Diencephalon (tissue), 1 donor: ENCODE results near the gene PRR4. TPM values are rescaled to one million over a fixed set of nuclear protein-coding genes. Genes with fewer than 3 reads are reported as not detected.

Experiments
- small RNA-seq: library from RNA; depleted of rRNA; stranded (forward); fragments of <200 nt; gene quantifications from one replicate; pipeline ENCODE3, GENCODE V24; 2014
- total RNA-seq: library from RNA; depleted of rRNA; stranded (reverse); fragments of >200 nt; gene quantifications from one replicate; pipeline ENCODE4 v1.2.3, GENCODE V29; 2014

Gene PRR4, protein sequence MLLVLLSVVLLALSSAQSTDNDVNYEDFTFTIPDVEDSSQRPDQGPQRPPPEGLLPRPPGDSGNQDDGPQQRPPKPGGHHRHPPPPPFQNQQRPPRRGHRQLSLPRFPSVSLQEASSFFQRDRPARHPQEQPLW
- total RNA-seq: 6.0 TPM

DNA sequence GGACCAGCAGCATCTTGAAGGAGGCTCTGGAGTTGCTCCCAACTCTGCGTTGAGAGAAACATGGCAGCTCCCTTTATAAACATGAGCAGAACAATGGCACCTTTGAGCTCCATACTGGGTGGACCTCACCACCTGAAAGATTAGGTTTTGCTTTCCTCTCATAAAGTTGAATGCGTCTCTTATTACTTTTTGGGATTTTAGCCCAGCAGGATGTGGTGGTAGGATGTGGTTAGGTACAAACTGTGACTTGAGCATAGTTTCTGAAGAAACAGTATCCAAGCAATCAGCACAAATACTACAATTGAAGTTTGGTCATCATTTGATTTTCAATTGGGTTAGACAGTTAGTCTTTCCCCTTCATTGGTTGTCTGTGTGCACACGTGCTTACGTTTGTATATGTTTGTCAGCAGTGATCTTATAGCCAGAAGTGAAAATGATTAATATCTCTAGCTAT, at the start of gene PRR4:
PRR4 (minus strand) TSS at position 51 of the 454 bp plus-strand sequence; CDS start at position 13, 38 bp downstream.

DNA sequence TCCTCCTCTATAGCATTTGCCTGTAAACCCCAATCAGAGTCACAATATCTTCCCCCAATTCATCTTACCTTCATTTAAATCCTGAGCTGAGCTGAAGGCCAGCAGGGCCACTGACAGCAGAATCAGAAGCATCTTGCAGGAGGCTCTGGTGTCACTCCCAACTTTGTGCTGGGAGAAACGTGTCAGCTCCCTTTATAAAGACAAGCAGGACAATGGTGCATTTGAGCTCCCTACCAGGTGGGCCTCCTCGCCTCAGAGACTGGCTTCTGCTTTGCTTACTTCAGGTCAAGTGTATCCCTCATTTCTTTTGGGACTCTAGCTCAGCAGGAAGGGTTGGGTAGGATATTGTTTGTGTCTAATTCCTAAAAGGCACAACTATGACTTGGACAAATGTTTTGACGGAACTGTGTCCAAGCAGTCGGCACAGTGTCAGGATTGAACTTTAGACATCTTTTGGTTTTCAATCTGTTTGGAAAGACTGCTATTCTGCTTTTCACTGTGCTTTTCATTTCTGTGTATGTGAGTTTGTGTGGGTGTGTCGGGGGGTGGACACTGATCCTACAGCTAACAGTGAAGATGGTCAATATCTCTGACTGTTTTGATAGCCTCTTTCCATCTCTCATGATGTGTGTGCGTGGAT, 34.9 kb upstream of the PRR4 start, which contains the start of gene PRH1:
PRH1 (minus strand) TSS at position 170 of the 640 bp plus-strand sequence; CDS start at position 132, 38 bp downstream.

DNA sequence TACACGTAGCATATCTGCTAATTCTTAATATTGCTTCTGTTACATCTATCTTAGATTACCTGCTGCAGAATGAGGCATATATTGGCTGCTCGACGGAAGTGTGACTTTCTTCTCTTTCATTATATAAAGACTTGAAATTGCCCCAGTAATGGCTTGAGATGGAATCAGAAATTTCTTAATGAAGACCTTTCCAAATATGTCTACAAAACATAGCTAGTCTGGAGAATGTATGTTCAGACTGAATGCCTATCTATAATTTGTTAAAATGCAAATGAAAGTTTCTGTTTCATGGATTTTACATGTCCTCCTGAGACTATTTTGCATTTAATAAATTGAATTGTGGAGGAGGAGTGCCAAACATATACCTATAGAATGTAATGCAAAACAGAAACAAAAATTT, 23.0 kb downstream of the PRR4 start, which contains the start of gene TAS2R10:
TAS2R10 (minus strand) TSS at position 101 of the 400 bp plus-strand sequence; CDS start at position 12, 89 bp downstream.

DNA sequence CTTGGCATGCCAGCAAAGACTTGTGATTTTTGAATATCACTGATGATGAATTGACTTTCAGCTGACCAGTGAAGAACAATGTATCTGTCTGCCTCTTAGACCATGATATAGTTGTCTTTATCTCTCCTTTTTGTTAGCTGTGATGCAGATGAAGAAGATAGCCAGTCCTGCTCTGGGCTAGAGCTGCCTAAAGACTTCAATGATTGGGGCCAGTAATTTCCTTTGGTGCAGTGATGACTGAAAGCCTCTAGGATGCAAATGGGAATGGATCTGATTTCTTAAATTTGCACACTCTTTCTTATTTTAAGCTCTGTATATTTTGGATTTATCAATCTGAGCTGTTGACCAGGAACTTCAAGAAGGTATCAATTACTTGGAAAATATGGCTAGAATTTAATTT, 39.2 kb downstream of the PRR4 start, which contains the start of gene TAS2R9:
TAS2R9 (minus strand) TSS at position 101 of the 400 bp plus-strand sequence; CDS start at position 8, 93 bp downstream.

DNA sequence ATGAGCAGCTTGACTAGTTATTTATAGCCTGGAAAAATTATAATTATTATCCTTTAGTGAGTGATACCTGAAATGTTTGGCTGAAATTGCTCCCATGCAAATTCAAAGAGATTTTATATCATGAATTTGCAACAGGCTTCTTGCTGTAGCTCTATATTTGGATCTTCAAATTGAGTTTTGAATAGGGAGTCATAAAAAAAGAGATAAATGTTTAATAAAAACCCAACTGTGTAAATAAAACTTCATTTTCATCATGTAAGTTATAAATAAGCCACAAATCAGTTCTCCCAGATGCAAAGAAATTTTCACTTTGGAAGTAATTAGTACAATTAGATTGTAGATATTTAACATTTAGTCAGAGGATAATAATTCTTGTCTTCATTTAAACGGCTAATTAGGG, 42.1 kb downstream of the PRR4 start, which contains the start of gene TAS2R8:
TAS2R8 (minus strand) TSS at position 101 of the 400 bp plus-strand sequence. CDS start 306 bp downstream, outside the sequence.

DNA sequence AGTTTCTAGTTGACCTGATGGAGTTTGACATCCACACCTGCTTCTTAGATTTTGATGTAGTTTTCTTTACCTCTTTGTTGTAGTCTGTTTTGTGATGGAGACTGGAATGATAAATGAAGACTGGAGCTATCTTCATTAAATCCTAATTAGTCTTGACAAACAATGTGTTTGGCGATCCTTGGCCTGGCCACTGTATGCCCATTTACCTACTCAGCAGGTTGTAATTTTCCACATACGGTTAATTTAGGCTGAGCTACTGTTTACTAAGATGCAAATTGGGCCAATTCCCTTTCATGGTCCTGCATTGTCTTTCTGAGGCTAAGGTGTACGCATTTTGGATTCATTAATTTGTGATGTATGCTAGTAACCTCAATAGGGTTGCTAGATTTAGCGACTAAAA, 46.7 kb downstream of the PRR4 start, which contains the start of gene TAS2R7:
TAS2R7 (minus strand) TSS at position 41 of the 400 bp plus-strand sequence. CDS start 57 bp downstream, outside the sequence.

Small RNAs within 50 kb of the gene (small RNA-seq; reads per million reads assigned to genes)
- not detected for gene PRR4

Other genes starting within 250 kb of the PRR4 start
- gene MAGOHB, start 235.9 kb downstream of the PRR4 start, total RNA-seq: 15.9 TPM
- gene STYK1, start 175.4 kb downstream of the PRR4 start, total RNA-seq: 18.7 TPM
- 14.8 TPM for gene YBX3, start 126.2 kb downstream of the PRR4 start, total RNA-seq
- 0.69 TPM for gene TAS2R7, start 46.8 kb downstream of the PRR4 start, total RNA-seq
- gene TAS2R8, start 42.2 kb downstream of the PRR4 start, total RNA-seq: 0.69 TPM
- 0.92 TPM for gene TAS2R9, start 39.3 kb downstream of the PRR4 start, total RNA-seq
- 3.7 TPM for gene TAS2R10, start 23.1 kb downstream of the PRR4 start, total RNA-seq
- 63.4 TPM for gene PRH1, start 34.8 kb upstream of the PRR4 start, total RNA-seq
- gene TAS2R13, start 60.1 kb upstream of the PRR4 start, total RNA-seq: 4.8 TPM
- 0.92 TPM for gene PRH2, start 79.8 kb upstream of the PRR4 start, total RNA-seq
- 9.5 TPM for gene TAS2R14, start 89.8 kb upstream of the PRR4 start, total RNA-seq
- gene TAS2R50, start 137.4 kb upstream of the PRR4 start, total RNA-seq: 7.6 TPM
- gene TAS2R20, start 148.8 kb upstream of the PRR4 start, total RNA-seq: 10.4 TPM
- 7.6 TPM for gene TAS2R19, start 173.1 kb upstream of the PRR4 start, total RNA-seq
- 8.1 TPM for gene TAS2R31, start 181.9 kb upstream of the PRR4 start, total RNA-seq
- 3.2 TPM for gene TAS2R46, start 212.8 kb upstream of the PRR4 start, total RNA-seq
- gene TAS2R43, start 242.8 kb upstream of the PRR4 start, total RNA-seq: 5.5 TPM